IMR-90 (cell line): Measurements from ENCODE around the gene HRH1. TPM values are rescaled to one million over a fixed set of nuclear protein-coding genes. Genes with fewer than 3 reads are reported as not detected.

ENCODE experiments used
- ATAC-seq: fragments of 200-7000 bp; cut with Tn5 transposase; 2 replicates; pipeline ENCODE4 v1.9.1; 2020; ENCODE audit warnings: low read depth, mild to moderate bottlenecking, moderate library complexity
- BruUV-seq: library from RNA; stranded (reverse); fragments of 400-500 nt; replicated peaks from 2 replicates; lab custom pipeline; 2021; lab: Mats Ljungman, UMichigan
- CTCF ChIA-PET: fragments of 300-600 bp; formaldehyde crosslinking; extraction: SDS; loops from one replicate; lab custom pipeline; 2021; ENCODE audit warnings: antibody characterized with exemption; lab: Yijun Ruan, JAX
- POLR2A ChIA-PET: fragments of 300-600 bp; sonication (Branson Sonifier 250); formaldehyde crosslinking; loops from one replicate; lab custom pipeline; 2022; ENCODE audit warnings: antibody characterized with exemption; ENCODE audit not compliant: unreplicated experiment; lab: Charles Lee
- DNase-seq: peaks from one replicate; pipeline ENCODE4 v3.0.0; 2013
- H2AFZ ChIP-seq: replicated peaks from 2 replicates; pipeline ENCODE3; 2013; ENCODE audit warnings: low read length, mild to moderate bottlenecking; ENCODE audit not compliant: poor library complexity
- H2AK5ac ChIP-seq: 2 replicates; pipeline ENCODE4 v1.6.1; 2013; ENCODE audit warnings: low read depth, low read length, inconsistent platforms
- H2AK9ac ChIP-seq: replicated peaks from 2 replicates; pipeline ENCODE3; 2013; ENCODE audit warnings: mild to moderate bottlenecking, low read depth, low read length, moderate library complexity; ENCODE audit not compliant: poor library complexity
- H2BK120ac ChIP-seq: 2 replicates; pipeline ENCODE4 v1.6.1; 2013; ENCODE audit warnings: low read depth, low read length, inconsistent platforms
- H2BK15ac ChIP-seq: 3 replicates; pipeline ENCODE4 v1.6.1; 2013; ENCODE audit warnings: low read depth, low read length, inconsistent platforms
- H2BK20ac ChIP-seq: 2 replicates; pipeline ENCODE4 v1.6.1; 2013; ENCODE audit warnings: low read depth, mild to moderate bottlenecking, inconsistent platforms, low read length, moderate library complexity
- H2BK5ac ChIP-seq: 2 replicates; pipeline ENCODE4 v1.6.1; 2013; ENCODE audit warnings: mild to moderate bottlenecking, low read depth, low read length, inconsistent platforms; ENCODE audit not compliant: poor library complexity, severe bottlenecking
- H3K14ac ChIP-seq: replicated peaks from 2 replicates; pipeline ENCODE4 v1.6.1; 2013; ENCODE audit warnings: low read depth, low read length, inconsistent platforms
- H3K18ac ChIP-seq: 2 replicates; pipeline ENCODE4 v1.6.1; 2013; ENCODE audit warnings: low read depth, low read length, control low read depth
- H3K23ac ChIP-seq: 2 replicates; pipeline ENCODE4 v1.6.1; 2013; ENCODE audit warnings: low read depth, low read length, inconsistent platforms
- H3K27ac ChIP-seq: 2 replicates; pipeline ENCODE4 v1.5.1; 2013; ENCODE audit warnings: mild to moderate bottlenecking, control low read depth, low read length; ENCODE audit not compliant: insufficient read depth
- H3K27me3 ChIP-seq: 2 replicates; pipeline ENCODE4 v1.6.1; 2013; ENCODE audit warnings: low read length; ENCODE audit not compliant: control insufficient read depth, insufficient read depth
- H3K36me3 ChIP-seq: 2 replicates; pipeline ENCODE4 v1.6.1; 2013; ENCODE audit warnings: low read length, mixed read lengths; ENCODE audit not compliant: control insufficient read depth, insufficient read depth
- H3K4ac ChIP-seq: 2 replicates; pipeline ENCODE4 v1.6.1; 2013; ENCODE audit warnings: low read depth, low read length, inconsistent platforms
- H3K4me1 ChIP-seq: 2 replicates; pipeline ENCODE4 v1.6.1; 2013; ENCODE audit warnings: low read length, mixed read lengths; ENCODE audit not compliant: control insufficient read depth, insufficient read depth
- H3K4me2 ChIP-seq: 2 replicates; pipeline ENCODE4 v1.6.1; 2013; ENCODE audit warnings: low read depth, mild to moderate bottlenecking, control low read depth, low read length, moderate library complexity
- H3K4me3 ChIP-seq: 2 replicates; pipeline ENCODE4 v1.5.1; 2013; ENCODE audit warnings: low read depth, mild to moderate bottlenecking, control low read depth, low read length, moderate library complexity; ENCODE audit not compliant: insufficient read depth
- H3K56ac ChIP-seq: 2 replicates; pipeline ENCODE4 v1.6.1; 2013; ENCODE audit warnings: low read length, inconsistent platforms; ENCODE audit not compliant: insufficient read depth; ENCODE audit errors: extremely low read depth
- H3K79me1 ChIP-seq, 2 experiments: 2 replicates each; pipeline ENCODE4 v1.6.1; 2013; ENCODE audit warnings: low read length in 2 of 2, inconsistent platforms in 1 of 2, low read depth in 1 of 2
- H3K9ac ChIP-seq: 2 replicates; pipeline ENCODE4 v1.6.1; 2013; ENCODE audit warnings: low read depth, low read length, control low read depth
- H3K9me1 ChIP-seq: 2 replicates; pipeline ENCODE4 v1.6.1; 2013; ENCODE audit warnings: low read length, inconsistent platforms; ENCODE audit not compliant: insufficient read depth
- H3K9me3 ChIP-seq: 2 replicates; pipeline ENCODE4 v1.6.1; 2013; ENCODE audit warnings: low read length; ENCODE audit not compliant: control insufficient read depth, insufficient read depth
- H4K20me1 ChIP-seq: 2 replicates; pipeline ENCODE4 v1.6.1; 2013; ENCODE audit warnings: low read length, inconsistent platforms; ENCODE audit not compliant: insufficient read depth
- H4K5ac ChIP-seq: 2 replicates; pipeline ENCODE4 v1.6.1; 2013; ENCODE audit warnings: mild to moderate bottlenecking, low read depth, low read length, control low read depth
- H4K8ac ChIP-seq, 2 experiments: 2 replicates each; pipeline ENCODE4 v1.6.1; 2013; ENCODE audit warnings: low read depth in 2 of 2, low read length in 2 of 2, control low read depth in 1 of 2, inconsistent platforms in 1 of 2
- H4K91ac ChIP-seq: 2 replicates; pipeline ENCODE4 v1.6.1; 2013; ENCODE audit warnings: low read depth, low read length, inconsistent platforms; ENCODE audit not compliant: insufficient read depth
- BHLHE40 ChIP-seq: fragments of 150-350 bp; IDR thresholded peaks from 2 replicates; pipeline ENCODE4 v1.6.1; 2016; ENCODE audit warnings: mild to moderate bottlenecking, low read depth, low read length
- CEBPB ChIP-seq: IDR thresholded peaks from 2 replicates; pipeline ENCODE4 v1.6.1; 2012; ENCODE audit warnings: low read depth, low read length, improper control_type of control experiment
- CTCF ChIP-seq: conservative IDR thresholded peaks from 2 replicates; pipeline ENCODE4 v1.5.1; 2012; ENCODE audit warnings: mild to moderate bottlenecking, low read depth, low read length, improper control_type of control experiment
- ELK1 ChIP-seq: fragments of 150-350 bp; IDR thresholded peaks from 2 replicates; pipeline ENCODE4 v1.6.1; 2016; ENCODE audit warnings: low read depth, mild to moderate bottlenecking, low read length, moderate library complexity, borderline replicate concordance
- FOS ChIP-seq: fragments of 150-350 bp; IDR thresholded peaks from 2 replicates; pipeline ENCODE4 v1.6.1; 2016; ENCODE audit warnings: low read depth, low read length
- MAFK ChIP-seq: IDR thresholded peaks from 2 replicates; pipeline ENCODE4 v1.6.1; 2012; ENCODE audit warnings: low read depth, low read length, improper control_type of control experiment
- MAZ ChIP-seq: IDR thresholded peaks from 2 replicates; pipeline ENCODE4 v1.6.1; 2012; ENCODE audit warnings: low read depth, mild to moderate bottlenecking, low read length, improper control_type of control experiment, moderate library complexity, borderline replicate concordance
- NFE2L2 ChIP-seq: fragments of 150-350 bp; IDR thresholded peaks from 2 replicates; pipeline ENCODE4 v1.6.1; 2016; ENCODE audit warnings: low read depth, mild to moderate bottlenecking, low read length
- POLR2A ChIP-seq: IDR thresholded peaks from 2 replicates; pipeline ENCODE4 v1.6.1; 2012; ENCODE audit warnings: mild to moderate bottlenecking, low read depth, low read length
- RAD21 ChIP-seq: IDR thresholded peaks from 2 replicates; pipeline ENCODE4 v1.6.1; 2012; ENCODE audit warnings: low read length, improper control_type of control experiment
- RCOR1 ChIP-seq: IDR thresholded peaks from 2 replicates; pipeline ENCODE4 v1.6.1; 2012; ENCODE audit warnings: mild to moderate bottlenecking, low read length, improper control_type of control experiment; ENCODE audit not compliant: insufficient replicate concordance
- RFX5 ChIP-seq: IDR thresholded peaks from 2 replicates; pipeline ENCODE4 v1.8.0; 2012; ENCODE audit warnings: low read depth, mild to moderate bottlenecking, low read length, moderate library complexity
- SMC3 ChIP-seq: fragments of 150-350 bp; IDR thresholded peaks from 2 replicates; pipeline ENCODE4 v1.6.1; 2016; ENCODE audit warnings: low read depth, mild to moderate bottlenecking, antibody characterized with exemption, low read length, moderate library complexity
- WGBS, 2 experiments: methylation state at CpG; one replicate each; pipeline versions ENCODE4 v1.1.5 to v1.1.7; 2013; ENCODE audit warnings: missing lambda C conversion rate in 2 of 2; ENCODE audit not compliant: insufficient read length in 1 of 2; ENCODE audit errors: extremely low coverage in 2 of 2; 5-methylcytosine and 5-hydroxymethylcytosine counted together
- dilution Hi-C: fragments of 300-500 bp; cut with HindIII; formaldehyde crosslinking; loops from one replicate; pipeline ENCODE4 v1.14.3; 2018; ENCODE audit warnings: low sequenced_read_pairs; ENCODE audit not compliant: unreplicated experiment
- in situ Hi-C: fragments of 300-500 bp; cut with MboI; formaldehyde crosslinking; loops from 3 replicates; pipeline ENCODE4 v1.14.3; 2019; ENCODE audit warnings: low sequenced_read_pairs, inconsistent platforms, mixed read lengths
- intact Hi-C: fragments of 100-400 bp; cut with micrococcal nuclease; formaldehyde crosslinking; loops from 2 replicates; pipeline ENCODE4 v1.10.0; 2022
- polyA plus RNA-seq, 3 experiments: library from polyadenylated mRNA; depleted of rRNA; stranded (reverse); fragments of >200 nt; gene quantifications; 2 replicates each; pipeline ENCODE4 v1.2.3, GENCODE V29; 2012; ENCODE audit warnings: low replicate concordance in 1 of 3
- total RNA-seq: library from RNA; depleted of rRNA; stranded (reverse); fragments of >200 nt; gene quantifications from 2 replicates; pipeline ENCODE4 v1.2.3, GENCODE V29; 2012
- TF ChIP-seq, protein P1 (sequence below): fragments of 150-350 bp; IDR thresholded peaks from 2 replicates; pipeline ENCODE4 v1.6.1; 2017; ENCODE audit warnings: mild to moderate bottlenecking, antibody characterized with exemption, low read length, low read depth

HRH1 gene
- total and polyA plus RNA-seq, 2 of the 4 experiments (the other 2 are of a cell fraction), result 7.6 to 16.1 TPM

- dilution Hi-C loops, result no loop called here
- BruUV-seq, result no TSS peak
- intact Hi-C loops, result loop anchor here (1.0 to 2.0 kb wide), 7 partner anchors 53 to 180 kb away; no protein-coding TSS in a partner anchor
- peak overlapping the region; percentile 62 to 77; a peak in 3 of 4 replicates for H4K8ac ChIP-seq
- H3K36me3 ChIP-seq, result no peaks in the 10 kb centered on the region
- peak overlapping the region; percentile 78 for H3K4me3 ChIP-seq
- peak overlapping the region; percentile 97 for H3K4ac ChIP-seq
- H3K23ac ChIP-seq, result peak overlapping the region; percentile 92
- no peaks in the 10 kb centered on the region for H3K27me3 ChIP-seq
- peak overlapping the region; percentile 75 for H2BK120ac ChIP-seq
- peak overlapping the region; percentile 85 for H3K4me2 ChIP-seq
- no peak overlapping the region for H4K5ac ChIP-seq
- H2AK5ac ChIP-seq, result peak overlapping the region; percentile 87
- H3K4me1 ChIP-seq, result peaks cover 15% of the 10 kb centered on the region
- peak overlapping the region; percentile 85; the same call in 1 of the 2 replicates for H3K56ac ChIP-seq
- H3K18ac ChIP-seq, result peak overlapping the region; percentile 74
- H2BK15ac ChIP-seq, result peak overlapping the region; percentile 32; the same call in 2 of the 3 replicates
- ChIA-PET CTCF (interaction anchor here (0.7 to 4.2 kb wide), 9 partner anchors 34 to 224 kb away, joined by 3 to 18 read pairs (median 5); no protein-coding TSS in a partner anchor), POLR2A (interaction anchor here (0.6 kb wide), 1 partner anchor 19 kb away, joined by 3 read pairs; no protein-coding TSS in a partner anchor)
- peak overlapping the region; percentile 63 for H2BK20ac ChIP-seq
- 0 out of 2 replicates have a peak, but pooled peaks cover 8% of the 10 kb centered on the region for H4K20me1 ChIP-seq
- H3K9me3 ChIP-seq, result no peaks in the 10 kb centered on the region
- H3K14ac ChIP-seq, result peak overlapping the region; percentile 93
- H3K79me1 ChIP-seq, result peaks cover 19 to 44% of the 10 kb centered on the region in 2 experiments
- H2AFZ ChIP-seq, result peak overlapping the region; percentile 84
- H4K91ac ChIP-seq, result peak overlapping the region; percentile 97
- in situ Hi-C loops, result loop anchor here (25.0 kb wide), 1 partner anchor 182 kb away; no protein-coding TSS in a partner anchor
- peaks cover 20% of the 10 kb centered on the region for H3K9me1 ChIP-seq
- H3K9ac ChIP-seq, result peak overlapping the region; percentile 92
- peak overlapping the region; percentile 54 for H3K27ac ChIP-seq
- H2BK5ac ChIP-seq, result peak overlapping the region; percentile 27
- peak; percentile 89 for DNase-seq
- peak overlapping the region; percentile 63 for H2AK9ac ChIP-seq
- ATAC-seq, result peak; percentile 74
- 0% methylated on average over 1 of the region's 8 CpGs; no CpG with 5 or more reads in 1 of the 2 experiments for WGBS, 2 experiments
- TF ChIP-seq MAFK (no peak), RFX5 (no peak), RCOR1 (no peak), SMC3 (peak; percentile 90), MAZ (no peak), NFE2L2 (no peak), POLR2A (peak; percentile 52), FOS (no peak), CTCF (peak; percentile 91), ELK1 (no peak), BHLHE40 (no peak), RAD21 (peak; percentile 88), CEBPB (no peak)
- TF ChIP-seq, protein P1, sequence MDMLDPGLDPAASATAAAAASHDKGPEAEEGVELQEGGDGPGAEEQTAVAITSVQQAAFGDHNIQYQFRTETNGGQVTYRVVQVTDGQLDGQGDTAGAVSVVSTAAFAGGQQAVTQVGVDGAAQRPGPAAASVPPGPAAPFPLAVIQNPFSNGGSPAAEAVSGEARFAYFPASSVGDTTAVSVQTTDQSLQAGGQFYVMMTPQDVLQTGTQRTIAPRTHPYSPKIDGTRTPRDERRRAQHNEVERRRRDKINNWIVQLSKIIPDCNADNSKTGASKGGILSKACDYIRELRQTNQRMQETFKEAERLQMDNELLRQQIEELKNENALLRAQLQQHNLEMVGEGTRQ, result no peak
Observed at GRCh38 chr3:11155341-11156025, 1.2 kb downstream of the HRH1 start.
